Liver (tissue), 9 donors: ENCODE measurements around the gene ZNF414. TPM values are rescaled to one million over a fixed set of nuclear protein-coding genes. Genes with fewer than 3 reads are reported as not detected.

Experiments
- DNase-seq: peaks from one replicate; pipeline ENCODE4 v3.0.0-alpha.2; 2017; ENCODE audit warnings: low spot score
- H3K27ac ChIP-seq, 2 donors: one replicate each; pipeline ENCODE4 v1.7.0; 2013; ENCODE audit warnings: inconsistent platforms in 2 of 2, low read length in 2 of 2, control low read depth in 1 of 2, low read depth in 1 of 2, mild to moderate bottlenecking in 1 of 2
- H3K27me3 ChIP-seq, 4 donors: one replicate each; pipeline versions ENCODE4 v1.6.1 to v1.7.0; 2013; ENCODE audit warnings: low read length in 3 of 4, inconsistent platforms in 1 of 4, mild to moderate bottlenecking in 1 of 4, moderate library complexity in 1 of 4; ENCODE audit not compliant: control insufficient read depth in 4 of 4, insufficient read depth in 4 of 4
- H3K36me3 ChIP-seq, 4 donors: one replicate each; pipeline versions ENCODE4 v1.6.1 to v1.7.0; 2013; ENCODE audit warnings: low read length in 3 of 4, mild to moderate bottlenecking in 3 of 4, low read depth in 1 of 4, moderate library complexity in 1 of 4; ENCODE audit not compliant: control insufficient read depth in 4 of 4, insufficient read depth in 3 of 4
- H3K4me1 ChIP-seq, 4 donors: one replicate each; pipeline versions ENCODE4 v1.6.1 to v1.7.0; 2013; ENCODE audit warnings: low read length in 3 of 4, mild to moderate bottlenecking in 3 of 4, moderate library complexity in 1 of 4; ENCODE audit not compliant: control insufficient read depth in 4 of 4, insufficient read depth in 4 of 4
- H3K4me3 ChIP-seq, 3 donors: one replicate each; pipeline versions ENCODE4 v1.6.1 to v1.7.0; 2013; ENCODE audit warnings: low read length in 3 of 3, control low read depth in 1 of 3, low read depth in 1 of 3, mild to moderate bottlenecking in 1 of 3
- H3K9ac ChIP-seq, 2 donors: one replicate each; pipeline ENCODE4 v1.7.0; 2013; ENCODE audit warnings: low read length in 2 of 2, mild to moderate bottlenecking in 2 of 2, moderate library complexity in 2 of 2, control low read depth in 1 of 2, low read depth in 1 of 2
- H3K9me3 ChIP-seq, 4 donors: one replicate each; pipeline versions ENCODE4 v1.6.1 to v1.7.0; 2013; ENCODE audit warnings: low read length in 3 of 4; ENCODE audit not compliant: control insufficient read depth in 4 of 4
- EGR1 ChIP-seq, 2 donors: IDR thresholded peaks; 2 replicates each; pipeline ENCODE4 v1.6.1; 2016 to 2018; ENCODE audit warnings: antibody characterized with exemption in 2 of 2, low read depth in 2 of 2
- FOXA1 ChIP-seq: IDR thresholded peaks from 2 replicates; pipeline ENCODE4 v1.6.1; 2016; ENCODE audit warnings: antibody characterized with exemption
- FOXA2 ChIP-seq: IDR thresholded peaks from 2 replicates; pipeline ENCODE4 v1.6.1; 2016; ENCODE audit warnings: antibody characterized with exemption
- GABPA ChIP-seq, 2 donors: IDR thresholded peaks in 1 of 2; conservative IDR thresholded peaks in 1 of 2; 2 replicates each; pipeline ENCODE4 v1.6.1; 2016; ENCODE audit warnings: antibody characterized with exemption in 2 of 2, mild to moderate bottlenecking in 1 of 2, moderate library complexity in 1 of 2
- HNF4G ChIP-seq: IDR thresholded peaks from 2 replicates; pipeline ENCODE4 v1.6.1; 2016; ENCODE audit warnings: antibody characterized with exemption
- JUND ChIP-seq, 2 donors: IDR thresholded peaks; 2 replicates each; pipeline ENCODE4 v1.6.1; 2016; ENCODE audit warnings: antibody characterized with exemption in 2 of 2
- NR2F2 ChIP-seq: IDR thresholded peaks from 2 replicates; pipeline ENCODE4 v1.6.1; 2016; ENCODE audit warnings: antibody characterized with exemption
- SP1 ChIP-seq: IDR thresholded peaks from 2 replicates; pipeline ENCODE4 v1.6.1; 2018; ENCODE audit warnings: antibody characterized with exemption, mild to moderate bottlenecking
- TAF1 ChIP-seq: conservative IDR thresholded peaks from 2 replicates; pipeline ENCODE4 v1.6.1; 2016; ENCODE audit warnings: antibody characterized with exemption, mild to moderate bottlenecking
- WGBS: extraction: QIAGEN DNeasy Blood & Tissue Kit; methylation state at CpG from one replicate; pipeline ENCODE4 v1.1.7; 2013; 5-methylcytosine and 5-hydroxymethylcytosine counted together
- polyA plus RNA-seq, 2 donors: library from polyadenylated mRNA; stranded (reverse) in 1 of 2; unstranded in 1 of 2; fragments of 200-250 nt in 1 of 2; fragments of >200 nt in 1 of 2; fragmentation: Nextera tagmentation in 1 of 2; extraction: Ambion mirVana in 1 of 2; gene quantifications; one replicate each; pipeline versions ENCODE4 v1.2.1 to v1.2.3, GENCODE V29; 2013 to 2015
- total RNA-seq, 2 donors: library from RNA; depleted of rRNA; stranded (reverse); fragments of >200 nt; gene quantifications; one replicate each; pipeline ENCODE4 v1.2.3, GENCODE V29; 2014
- TF ChIP-seq, protein P1 (sequence below): IDR thresholded peaks from 2 replicates; pipeline ENCODE4 v1.6.1; 2016; ENCODE audit warnings: antibody characterized with exemption
- TF ChIP-seq, protein P2 (sequence below): IDR thresholded peaks from 2 replicates; pipeline ENCODE4 v1.6.1; 2016; ENCODE audit warnings: antibody characterized with exemption
- TF ChIP-seq, protein P3 (sequence below): IDR thresholded peaks from 2 replicates; pipeline ENCODE4 v1.6.1; 2016; ENCODE audit warnings: antibody characterized with exemption
- TF ChIP-seq, protein P4 (sequence below): fragments of 150-350 bp; IDR thresholded peaks from 2 replicates; pipeline ENCODE4 v1.5.1; 2017; ENCODE audit warnings: improper control_type of control experiment, low read depth, low read length; ENCODE audit not compliant: missing input control
- donor health status: healthy.
- donor health status: healthy.
- donor health status: healthy.
- donor health status: healthy.
- donor health status: healthy.

Gene ZNF414
- total and polyA plus RNA-seq, 4 donors: 3.5 to 16.0 (median 7.2) TPM

DNA sequence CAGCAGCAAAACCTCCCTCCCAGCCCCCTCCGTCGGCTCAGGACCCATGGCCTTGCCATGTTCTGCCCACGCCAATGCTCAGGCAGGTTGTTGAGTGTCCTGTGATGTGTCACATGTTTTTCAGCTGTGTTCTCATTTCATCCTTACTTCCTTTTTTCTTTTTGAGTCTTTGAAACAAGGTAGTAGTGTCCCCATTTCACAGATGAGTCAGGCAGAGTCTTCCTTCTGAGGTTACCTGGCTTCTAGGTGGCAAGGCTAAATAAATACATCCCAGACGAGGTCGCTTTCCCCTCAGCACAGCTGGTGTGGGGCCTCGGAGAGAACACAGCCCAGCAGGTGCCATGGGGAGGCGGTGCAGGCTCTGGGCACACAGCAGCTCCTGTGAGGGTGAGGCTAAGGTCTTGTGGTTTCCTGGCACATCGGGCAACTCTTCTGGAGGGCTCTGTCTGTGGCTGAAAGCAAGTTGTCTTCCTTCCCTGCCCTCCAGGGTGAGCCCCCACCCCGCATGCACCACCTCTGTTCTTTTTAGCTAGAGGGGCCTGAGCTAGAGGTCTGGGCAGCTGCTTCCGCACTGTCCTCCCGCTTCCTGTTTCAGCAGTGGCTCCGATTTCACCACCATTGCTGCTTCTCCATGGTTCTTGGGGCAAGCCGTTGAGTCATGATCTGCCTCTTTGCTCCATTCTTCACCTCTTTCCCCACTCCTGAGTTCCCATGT lies 26.7 kb downstream of the ZNF414 start:
- Histone ChIP-seq H3K9ac (no peak overlapping the region), H3K36me3 (peaks cover 15 to 68% (median 47%) of the 10 kb centered on the region in 4 donors)
- no peak for DNase-seq

DNA sequence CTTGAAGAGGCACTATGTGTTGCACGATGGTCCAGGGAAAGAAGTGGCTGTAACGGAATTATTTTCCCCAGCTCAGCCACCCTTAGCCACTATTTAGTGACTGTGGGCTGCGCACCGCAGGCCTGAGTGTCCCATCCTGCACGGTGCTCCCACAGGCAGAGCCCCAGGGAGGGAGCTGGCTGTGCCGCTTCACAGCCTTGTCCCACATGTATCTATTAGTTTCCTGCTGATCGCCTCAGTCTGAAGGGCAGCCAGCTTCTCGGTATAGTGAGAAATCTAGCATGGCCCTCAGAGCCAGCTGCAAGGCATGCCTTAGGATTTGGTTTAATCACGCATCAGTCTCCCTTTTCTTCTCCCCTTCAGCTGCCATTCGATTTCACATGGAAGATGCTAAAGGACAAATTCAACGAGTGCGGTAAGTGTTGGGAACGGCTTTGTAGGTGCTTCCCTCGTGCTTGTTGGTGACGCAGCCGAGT lies 27.3 kb downstream of the ZNF414 start:
- TF ChIP-seq GABPA (IDR thresholded peaks at IDR 0.05 in 1 of 2, conservative IDR thresholded peaks at IDR 0.05 in 1 of 2): no peak
- TF ChIP-seq FOXA2: no peak
- no peak for TF ChIP-seq FOXA1
- TF ChIP-seq, protein P1, sequence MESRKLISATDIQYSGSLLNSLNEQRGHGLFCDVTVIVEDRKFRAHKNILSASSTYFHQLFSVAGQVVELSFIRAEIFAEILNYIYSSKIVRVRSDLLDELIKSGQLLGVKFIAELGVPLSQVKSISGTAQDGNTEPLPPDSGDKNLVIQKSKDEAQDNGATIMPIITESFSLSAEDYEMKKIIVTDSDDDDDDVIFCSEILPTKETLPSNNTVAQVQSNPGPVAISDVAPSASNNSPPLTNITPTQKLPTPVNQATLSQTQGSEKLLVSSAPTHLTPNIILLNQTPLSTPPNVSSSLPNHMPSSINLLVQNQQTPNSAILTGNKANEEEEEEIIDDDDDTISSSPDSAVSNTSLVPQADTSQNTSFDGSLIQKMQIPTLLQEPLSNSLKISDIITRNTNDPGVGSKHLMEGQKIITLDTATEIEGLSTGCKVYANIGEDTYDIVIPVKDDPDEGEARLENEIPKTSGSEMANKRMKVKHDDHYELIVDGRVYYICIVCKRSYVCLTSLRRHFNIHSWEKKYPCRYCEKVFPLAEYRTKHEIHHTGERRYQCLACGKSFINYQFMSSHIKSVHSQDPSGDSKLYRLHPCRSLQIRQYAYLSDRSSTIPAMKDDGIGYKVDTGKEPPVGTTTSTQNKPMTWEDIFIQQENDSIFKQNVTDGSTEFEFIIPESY: no peak
- no peak for TF ChIP-seq HNF4G
- TF ChIP-seq, protein P2, sequence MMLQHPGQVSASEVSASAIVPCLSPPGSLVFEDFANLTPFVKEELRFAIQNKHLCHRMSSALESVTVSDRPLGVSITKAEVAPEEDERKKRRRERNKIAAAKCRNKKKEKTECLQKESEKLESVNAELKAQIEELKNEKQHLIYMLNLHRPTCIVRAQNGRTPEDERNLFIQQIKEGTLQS: no peak
- DNase-seq: no peak
- Histone ChIP-seq H3K27ac (peak overlapping the region; percentile 68 to 78), H3K27me3 (no peaks in the 10 kb centered on the region), H3K9ac (no peak overlapping the region), H3K9me3 (no peaks in the 10 kb centered on the region), H3K4me3 (no peak overlapping the region), H3K4me1 (no peaks in the 10 kb centered on the region), H3K36me3 (peaks cover 15 to 70% (median 49%) of the 10 kb centered on the region in 4 donors)
- WGBS: 91% methylated on average over 16 of the region's 16 CpGs

More for the DNA sequence above, 26.7 kb downstream of the ZNF414 start:
- 79% methylated on average over 13 of the region's 13 CpGs for WGBS
- TF ChIP-seq, protein P1: no peak
- TF ChIP-seq SP1: no peak
- TF ChIP-seq TAF1: no peak
- no peak for TF ChIP-seq FOXA2
- TF ChIP-seq JUND (IDR thresholded peaks at IDR 0.05): no peak
- no peak for TF ChIP-seq GABPA (IDR thresholded peaks at IDR 0.05 in 1 of 2, conservative IDR thresholded peaks at IDR 0.05 in 1 of 2)
- TF ChIP-seq, protein P3, sequence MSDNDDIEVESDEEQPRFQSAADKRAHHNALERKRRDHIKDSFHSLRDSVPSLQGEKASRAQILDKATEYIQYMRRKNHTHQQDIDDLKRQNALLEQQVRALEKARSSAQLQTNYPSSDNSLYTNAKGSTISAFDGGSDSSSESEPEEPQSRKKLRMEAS: no peak
- TF ChIP-seq EGR1 (IDR thresholded peaks at IDR 0.05; ENCODE audit: low read depth in 2 of 2): no peak
- TF ChIP-seq FOXA1: no peak
- no peak for TF ChIP-seq NR2F2
- TF ChIP-seq, protein P4, sequence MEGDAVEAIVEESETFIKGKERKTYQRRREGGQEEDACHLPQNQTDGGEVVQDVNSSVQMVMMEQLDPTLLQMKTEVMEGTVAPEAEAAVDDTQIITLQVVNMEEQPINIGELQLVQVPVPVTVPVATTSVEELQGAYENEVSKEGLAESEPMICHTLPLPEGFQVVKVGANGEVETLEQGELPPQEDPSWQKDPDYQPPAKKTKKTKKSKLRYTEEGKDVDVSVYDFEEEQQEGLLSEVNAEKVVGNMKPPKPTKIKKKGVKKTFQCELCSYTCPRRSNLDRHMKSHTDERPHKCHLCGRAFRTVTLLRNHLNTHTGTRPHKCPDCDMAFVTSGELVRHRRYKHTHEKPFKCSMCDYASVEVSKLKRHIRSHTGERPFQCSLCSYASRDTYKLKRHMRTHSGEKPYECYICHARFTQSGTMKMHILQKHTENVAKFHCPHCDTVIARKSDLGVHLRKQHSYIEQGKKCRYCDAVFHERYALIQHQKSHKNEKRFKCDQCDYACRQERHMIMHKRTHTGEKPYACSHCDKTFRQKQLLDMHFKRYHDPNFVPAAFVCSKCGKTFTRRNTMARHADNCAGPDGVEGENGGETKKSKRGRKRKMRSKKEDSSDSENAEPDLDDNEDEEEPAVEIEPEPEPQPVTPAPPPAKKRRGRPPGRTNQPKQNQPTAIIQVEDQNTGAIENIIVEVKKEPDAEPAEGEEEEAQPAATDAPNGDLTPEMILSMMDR: no peak
- TF ChIP-seq, protein P2: no peak
- Histone ChIP-seq H3K27ac (peak overlapping the region; percentile 1 to 78), H3K4me1 (no peaks in the 10 kb centered on the region), H3K9me3 (no peaks in the 10 kb centered on the region), H3K4me3 (no peak overlapping the region), H3K27me3 (no peaks in the 10 kb centered on the region)
